Measurements from ENCODE around the gene FNDC3B.

DNA sequence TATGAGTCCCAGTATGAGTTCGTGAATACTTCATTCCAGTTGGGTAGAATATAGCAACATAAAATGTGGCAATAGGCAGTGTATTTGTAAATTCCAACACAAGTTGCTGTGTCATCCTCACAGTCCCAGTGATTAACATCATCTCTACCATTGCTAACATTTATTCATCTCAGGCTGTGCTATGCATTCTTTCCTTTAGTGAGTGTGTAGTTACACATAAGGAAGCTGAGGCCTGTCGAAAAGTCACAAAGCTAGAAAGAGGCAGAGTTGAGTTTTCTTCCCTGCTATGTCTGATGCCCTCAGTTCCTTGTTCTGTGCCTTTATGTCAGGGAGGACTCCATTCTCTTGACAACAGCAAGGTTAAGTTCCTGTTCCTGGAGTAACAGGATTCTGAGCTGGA is 96.4 kb downstream of the FNDC3B start:
- TF ChIP-seq MTA2 (IDR thresholded peaks at IDR 0.05; ENCODE audit: low read depth) (no peak), SP2 (IDR thresholded peaks at IDR 0.05; ENCODE audit: extremely low read depth, low read depth, low read length, poor library complexity, severe bottlenecking) (no peak), FOXP1 (CRISPR knock-in tag; IDR thresholded peaks at IDR 0.05) (no peak), MYNN (IDR thresholded peaks at IDR 0.05) (no peak), MYNN (CRISPR knock-in tag; IDR thresholded peaks at IDR 0.05) (no peak), SAP30 (IDR thresholded peaks at IDR 0.05; ENCODE audit: borderline replicate concordance, insufficient read depth, low read depth, low read length, poor library complexity, severe bottlenecking) (no peak), NFRKB (IDR thresholded peaks at IDR 0.05; ENCODE audit: low read depth) (no peak), ZNF764 (CRISPR knock-in tag; IDR thresholded peaks at IDR 0.05; ENCODE audit: low read depth) (no peak), EZH2 (IDR thresholded peaks at IDR 0.05; ENCODE audit: borderline replicate concordance, low read depth, low read length) (no peak), MAFK (IDR thresholded peaks at IDR 0.05; ENCODE audit: low read length) (peak; percentile 71)
- TF ChIP-seq, protein P1, sequence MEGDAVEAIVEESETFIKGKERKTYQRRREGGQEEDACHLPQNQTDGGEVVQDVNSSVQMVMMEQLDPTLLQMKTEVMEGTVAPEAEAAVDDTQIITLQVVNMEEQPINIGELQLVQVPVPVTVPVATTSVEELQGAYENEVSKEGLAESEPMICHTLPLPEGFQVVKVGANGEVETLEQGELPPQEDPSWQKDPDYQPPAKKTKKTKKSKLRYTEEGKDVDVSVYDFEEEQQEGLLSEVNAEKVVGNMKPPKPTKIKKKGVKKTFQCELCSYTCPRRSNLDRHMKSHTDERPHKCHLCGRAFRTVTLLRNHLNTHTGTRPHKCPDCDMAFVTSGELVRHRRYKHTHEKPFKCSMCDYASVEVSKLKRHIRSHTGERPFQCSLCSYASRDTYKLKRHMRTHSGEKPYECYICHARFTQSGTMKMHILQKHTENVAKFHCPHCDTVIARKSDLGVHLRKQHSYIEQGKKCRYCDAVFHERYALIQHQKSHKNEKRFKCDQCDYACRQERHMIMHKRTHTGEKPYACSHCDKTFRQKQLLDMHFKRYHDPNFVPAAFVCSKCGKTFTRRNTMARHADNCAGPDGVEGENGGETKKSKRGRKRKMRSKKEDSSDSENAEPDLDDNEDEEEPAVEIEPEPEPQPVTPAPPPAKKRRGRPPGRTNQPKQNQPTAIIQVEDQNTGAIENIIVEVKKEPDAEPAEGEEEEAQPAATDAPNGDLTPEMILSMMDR (IDR thresholded peaks at IDR 0.05 in 2 of 3, conservative IDR thresholded peaks at IDR 0.05 in 1 of 3; ENCODE audit: insufficient read depth in 2 of 3, low read depth in 1 of 3, low read length in 3 of 3) = no peak
